Hematopoietic multipotent progenitor cell treated with erythropoietin and hydrocortisone succinate and interleukin-3 and kit ligand, for 6 days (in vitro differentiated cells): ENCODE data around the gene FAM20C.
"Not testable (repeated sequence)": the region's sequence is repeated elsewhere in the genome, so short reads cannot be mapped to it uniquely, and the experiment has no call there.

ENCODE experiments used
- DNase-seq: peaks from one replicate; pipeline ENCODE4 v3.0.0-alpha.2; 2015

The FAM20C gene

GRCh38 chr7:174716-175115 lies 17.7 kb upstream of the FAM20C start:
- DNase-seq: no peak

GRCh38 chr7:175955-176354 lies 16.4 kb upstream of the FAM20C start:
- DNase-seq: no peak

GRCh38 chr7:176381-176780 lies 16.0 kb upstream of the FAM20C start:
- DNase-seq: no peak

GRCh38 chr7:176786-177459 lies 15.4 kb upstream of the FAM20C start:
- DNase-seq: no peak

- no peak for DNase-seq
These were observed 13.9 kb upstream of the FAM20C start for GRCh38 chr7:178444-178843.

- no peak for DNase-seq
These were observed 13.1 kb upstream of the FAM20C start for GRCh38 chr7:179209-179681.

GRCh38 chr7:179948-180694 lies 12.2 kb upstream of the FAM20C start:
- no peak for DNase-seq

- DNase-seq: no peak
These were observed 10.6 kb upstream of the FAM20C start for GRCh38 chr7:181738-182137.

GRCh38 chr7:182502-182901 lies 9.9 kb upstream of the FAM20C start:
- DNase-seq: not testable (repeated sequence)

- no peak for DNase-seq
These were observed 8.7 kb upstream of the FAM20C start for GRCh38 chr7:183496-184292.

GRCh38 chr7:184294-185264 lies 7.8 kb upstream of the FAM20C start:
- no peak for DNase-seq

- no peak for DNase-seq
These were observed 5.8 kb upstream of the FAM20C start for GRCh38 chr7:186516-187113.

- DNase-seq: no peak
These were observed 5.0 kb upstream of the FAM20C start for GRCh38 chr7:187227-187927.

GRCh38 chr7:188174-188573 lies 4.2 kb upstream of the FAM20C start:
- DNase-seq: no peak

GRCh38 chr7:188727-189500 lies 3.5 kb upstream of the FAM20C start:
- DNase-seq: no peak

- DNase-seq: no peak
These were observed 2.7 kb upstream of the FAM20C start for GRCh38 chr7:189719-190118.

- no peak for DNase-seq
These were observed 2.2 kb upstream of the FAM20C start for GRCh38 chr7:190196-190595.

- peak; percentile 30 for DNase-seq
These were observed 1.0 kb upstream of the FAM20C start for GRCh38 chr7:191105-191980.

GRCh38 chr7:192701-193480 lies 520 bp downstream of the FAM20C start:
- no peak for DNase-seq
